ENCODE measurements around the gene LUZP2. TPM values are rescaled to one million over a fixed set of nuclear protein-coding genes. Genes with fewer than 3 reads are reported as not detected.
"Not testable (repeated sequence)": the region's sequence is repeated elsewhere in the genome, so short reads cannot be mapped to it uniquely, and the experiment has no call there.

LUZP2 gene
- polyA plus RNA-seq, 1 donor from 2014 or later = not detected

DNA sequence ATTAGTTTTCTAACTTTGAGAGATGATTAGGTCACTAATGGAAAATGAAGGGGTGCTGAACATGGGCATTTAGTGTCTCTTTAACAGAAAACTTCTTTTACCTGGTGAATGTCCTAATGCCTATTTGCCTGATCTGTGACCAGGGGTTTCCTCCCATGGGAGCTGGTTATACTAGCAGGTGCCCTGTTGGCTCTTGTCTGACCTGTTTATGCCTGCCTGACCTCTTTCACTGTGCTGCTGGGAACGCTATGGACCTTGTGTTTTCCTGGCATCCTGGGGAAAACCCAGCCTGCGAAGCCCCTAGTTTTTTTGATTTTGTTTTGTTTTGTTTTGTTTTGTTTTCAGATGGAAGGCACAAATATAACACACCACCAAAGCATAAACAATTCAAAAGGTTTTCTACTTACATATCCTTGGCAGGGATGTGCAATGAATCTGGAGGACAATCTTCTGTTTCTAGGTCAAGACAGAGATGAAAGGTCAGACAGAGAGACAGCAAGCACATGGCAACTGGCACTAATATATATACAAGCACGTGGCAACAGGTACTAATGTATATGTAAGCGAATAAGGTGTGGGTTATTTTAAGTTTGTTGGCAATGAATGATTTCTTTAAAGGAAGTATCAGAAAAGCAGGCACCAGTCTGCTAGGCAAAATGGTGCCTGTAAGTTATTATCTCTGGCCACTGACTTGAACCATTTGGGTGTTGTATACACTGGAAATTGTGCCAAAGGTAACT, 390.2 kb downstream of the LUZP2 start:
- H3K4me1 Mint-ChIP-seq = no peaks in the 10 kb centered on the region
- no peak overlapping the region for H3K27ac Mint-ChIP-seq
- H3K9me3 Mint-ChIP-seq = peaks cover 0 to 8% (median 2%) of the 10 kb centered on the region in 3 donors
- no peak overlapping the region for H3K4me3 Mint-ChIP-seq
- H3K27me3 Mint-ChIP-seq = no peaks in the 10 kb centered on the region
- no peaks in the 10 kb centered on the region for H3K36me3 Mint-ChIP-seq

DNA sequence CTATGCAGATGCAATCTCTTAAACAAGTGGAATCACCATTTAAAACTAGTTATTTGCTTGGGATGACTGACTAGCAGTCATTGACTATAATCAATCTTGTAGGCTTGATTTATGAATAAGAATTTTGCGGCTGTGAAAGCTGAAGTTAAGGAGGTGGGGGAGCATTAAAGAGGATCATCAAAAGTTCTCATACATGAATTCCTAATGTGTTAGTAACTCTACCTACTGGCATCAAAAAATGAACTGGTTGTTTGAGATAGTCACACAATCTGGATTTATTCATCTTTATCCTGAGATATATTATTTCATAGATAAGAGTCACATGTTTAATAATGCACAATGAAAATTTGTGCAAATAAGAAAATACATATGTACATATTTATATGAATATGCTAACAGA, 393.6 kb downstream of the LUZP2 start:
- Mint-ChIP-seq H3K36me3 (no peaks in the 10 kb centered on the region), H3K27ac (no peak overlapping the region), H3K9me3 (peaks cover 0 to 2% (median 2%) of the 10 kb centered on the region in 3 donors), H3K4me1 (no peaks in the 10 kb centered on the region), H3K27me3 (no peaks in the 10 kb centered on the region), H3K4me3 (no peak overlapping the region)

DNA sequence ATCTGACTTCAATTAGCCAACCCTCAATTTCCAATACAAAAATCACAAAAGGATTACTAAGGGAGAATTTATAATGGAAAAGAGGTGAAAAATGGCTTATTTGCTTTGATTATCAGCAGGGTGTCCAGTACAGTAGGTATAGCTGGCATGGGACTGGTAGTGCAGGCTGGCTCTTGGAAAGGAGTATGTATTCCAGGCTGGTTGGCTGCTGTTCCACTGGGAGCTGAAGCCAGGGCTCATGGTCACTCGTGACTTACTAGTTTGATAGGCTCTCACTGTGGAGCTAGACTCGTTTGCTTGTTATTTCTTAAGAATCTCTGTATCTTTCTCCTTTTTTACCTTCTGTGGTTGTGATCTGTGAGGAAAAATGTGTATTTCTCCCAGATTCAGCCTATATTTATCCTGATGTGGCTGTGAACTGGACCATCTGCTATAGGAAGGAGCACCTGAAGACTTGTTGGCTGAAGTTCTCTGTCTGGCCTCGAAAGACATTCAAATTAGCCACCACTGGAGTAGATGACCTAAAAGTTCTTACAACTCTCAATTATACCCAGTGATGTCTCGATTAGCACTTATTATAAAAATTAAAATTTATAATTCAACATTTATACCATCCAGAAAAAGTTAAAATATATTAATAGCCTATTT, 395.1 kb downstream of the LUZP2 start:
- not testable (repeated sequence) for H3K4me3 Mint-ChIP-seq, H3K27ac Mint-ChIP-seq, H3K27me3 Mint-ChIP-seq, H3K9me3 Mint-ChIP-seq, H3K36me3 Mint-ChIP-seq, H3K4me1 Mint-ChIP-seq

DNA sequence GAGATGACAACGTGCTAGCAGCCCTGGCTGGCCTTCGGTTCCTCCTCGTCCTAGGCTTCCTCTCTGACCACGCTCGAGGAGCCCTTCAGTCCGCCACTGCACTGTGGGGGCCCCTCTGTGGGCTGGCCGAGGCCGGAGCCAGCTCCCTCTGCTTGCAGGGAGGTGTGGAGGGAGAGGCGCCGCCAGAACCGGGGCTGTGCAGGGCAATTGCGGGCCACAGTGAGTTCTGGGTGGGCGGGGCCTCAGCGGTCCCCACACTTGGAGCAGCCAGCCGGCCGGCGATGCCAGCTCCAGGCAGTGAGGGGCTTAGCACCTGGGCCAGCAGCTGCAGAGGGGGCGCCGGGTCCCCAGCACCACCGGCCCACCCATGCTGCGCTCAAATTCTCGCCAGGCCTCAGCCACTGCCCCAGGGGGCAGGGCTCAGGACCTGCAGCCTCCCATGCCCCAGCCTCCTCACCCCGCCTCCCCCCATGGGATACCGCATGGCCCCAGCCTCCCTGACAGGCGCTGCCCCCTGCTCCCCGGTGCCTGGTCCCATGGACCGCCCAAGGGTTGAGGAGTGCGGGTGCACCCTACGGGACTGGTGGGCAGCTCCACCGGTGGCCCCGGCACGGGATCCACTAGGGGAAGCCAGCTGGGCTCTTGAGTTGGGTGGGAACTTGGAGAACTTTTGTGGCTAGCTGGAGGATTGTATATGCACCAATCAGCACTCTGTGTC, 399.4 kb downstream of the LUZP2 start:
- Mint-ChIP-seq H3K9me3 (peaks cover 0 to 5% (median 0%) of the 10 kb centered on the region in 3 donors), H3K27ac (no peak overlapping the region), H3K36me3 (no peaks in the 10 kb centered on the region), H3K4me3 (no peak overlapping the region), H3K27me3 (no peaks in the 10 kb centered on the region), H3K4me1 (peaks cover 0 to 2% (median 0%) of the 10 kb centered on the region in 3 donors)

DNA sequence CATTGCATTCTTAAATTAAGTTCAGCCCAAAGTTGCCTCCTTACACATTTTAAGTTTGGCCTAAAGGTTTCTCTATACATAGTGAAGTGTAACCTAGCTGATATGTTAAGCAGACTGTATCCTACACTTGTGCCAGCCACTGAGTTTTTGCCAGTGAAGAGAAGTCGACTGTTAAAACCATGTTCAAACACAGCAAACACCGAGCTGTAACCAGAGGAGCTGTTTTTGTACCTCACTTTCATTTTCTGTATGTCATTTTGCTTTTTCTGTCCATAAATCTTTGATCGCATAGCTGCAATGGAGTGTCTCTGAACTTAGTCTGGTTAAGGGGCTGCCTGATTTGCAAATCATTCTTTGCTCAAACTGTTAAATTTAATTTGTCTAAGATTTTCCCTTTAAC, 403.7 kb downstream of the LUZP2 start:
- no peaks in the 10 kb centered on the region for H3K27me3 Mint-ChIP-seq
- H3K36me3 Mint-ChIP-seq = no peaks in the 10 kb centered on the region
- no peak overlapping the region for H3K27ac Mint-ChIP-seq
- peaks cover 0 to 2% (median 0%) of the 10 kb centered on the region in 3 donors for H3K4me1 Mint-ChIP-seq
- peaks cover 0 to 4% (median 0%) of the 10 kb centered on the region in 3 donors for H3K9me3 Mint-ChIP-seq
- H3K4me3 Mint-ChIP-seq = no peak overlapping the region

DNA sequence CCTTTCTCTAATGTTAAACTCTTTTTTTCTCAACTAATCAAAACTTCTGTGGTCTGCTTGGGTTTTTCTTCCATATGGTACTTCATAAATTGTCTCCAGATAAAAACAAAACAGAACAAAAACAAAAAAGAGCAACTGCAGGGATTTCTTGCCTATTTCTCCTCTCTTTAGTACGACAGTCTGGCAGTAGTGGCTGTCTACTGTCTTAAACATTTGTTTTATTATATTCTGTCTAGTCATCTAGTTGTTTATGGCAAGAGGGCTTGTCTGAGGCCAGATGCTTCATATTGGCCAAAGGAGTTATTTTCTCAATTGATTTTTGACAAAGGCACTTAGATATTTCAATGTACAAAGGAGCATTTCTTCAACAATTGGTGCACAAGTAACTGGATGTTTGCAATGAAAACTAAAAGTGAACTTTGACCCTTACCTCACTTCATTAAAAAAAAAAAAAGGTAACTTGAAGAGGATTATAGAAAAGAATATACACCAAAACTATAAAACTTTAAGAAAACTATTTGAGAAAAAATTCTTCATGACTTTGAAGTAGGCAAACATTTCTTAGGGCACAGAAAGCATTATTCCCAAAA, 404.2 kb downstream of the LUZP2 start:
- Mint-ChIP-seq H3K9me3 (no peaks in the 10 kb centered on the region), H3K27me3 (no peaks in the 10 kb centered on the region), H3K4me1 (peaks cover 0 to 2% (median 0%) of the 10 kb centered on the region in 3 donors), H3K27ac (no peak overlapping the region), H3K36me3 (no peaks in the 10 kb centered on the region), H3K4me3 (no peak overlapping the region)

DNA sequence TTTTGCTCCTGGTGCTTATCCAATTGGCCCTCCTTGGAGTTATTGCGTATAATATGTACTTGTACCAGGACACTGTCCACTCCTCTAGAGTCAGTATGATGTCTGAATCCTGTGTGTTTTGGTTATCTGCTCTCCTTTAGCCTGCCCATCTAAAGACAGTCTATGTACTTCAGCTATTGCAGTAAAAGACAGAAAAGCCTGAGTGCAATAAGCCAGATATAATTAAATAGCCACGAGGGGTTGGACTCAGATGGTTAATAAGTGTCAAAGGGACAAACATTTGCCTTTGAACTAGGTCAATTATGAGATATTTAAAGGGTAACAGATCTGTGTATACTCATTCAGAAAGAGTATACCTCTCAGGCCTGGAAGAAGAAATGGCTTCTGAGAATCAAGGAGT, 406.7 kb downstream of the LUZP2 start:
- no peak overlapping the region for H3K27ac Mint-ChIP-seq
- no peaks in the 10 kb centered on the region for H3K27me3 Mint-ChIP-seq
- H3K36me3 Mint-ChIP-seq = no peaks in the 10 kb centered on the region
- H3K9me3 Mint-ChIP-seq = peaks cover 0 to 3% (median 0%) of the 10 kb centered on the region in 3 donors
- H3K4me1 Mint-ChIP-seq = peaks cover 0 to 2% (median 0%) of the 10 kb centered on the region in 3 donors
- H3K4me3 Mint-ChIP-seq = no peak overlapping the region

DNA sequence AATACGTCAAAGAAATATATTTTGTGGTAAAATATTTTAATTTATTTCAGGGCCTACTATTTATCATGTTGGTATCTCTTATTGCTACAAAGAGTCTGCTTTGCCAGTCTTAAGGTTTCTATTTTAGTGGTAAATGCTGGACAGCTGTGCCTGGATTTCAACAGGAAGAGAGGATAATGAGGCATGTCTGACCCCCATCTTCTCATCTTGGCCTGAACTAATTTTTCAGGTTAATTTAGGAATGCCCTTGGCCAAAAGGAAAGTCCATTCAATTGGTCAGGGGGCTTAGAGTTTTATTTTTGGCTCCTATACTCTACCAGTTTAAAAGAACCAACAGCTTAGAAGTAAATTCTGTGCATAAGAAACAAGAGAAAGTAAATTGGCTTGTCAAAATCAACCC, 428.2 kb downstream of the LUZP2 start:
- Mint-ChIP-seq H3K4me1 (no peaks in the 10 kb centered on the region), H3K27ac (no peak overlapping the region), H3K27me3 (no peaks in the 10 kb centered on the region), H3K36me3 (no peaks in the 10 kb centered on the region), H3K9me3 (peaks cover 0 to 13% (median 6%) of the 10 kb centered on the region in 3 donors), H3K4me3 (no peak overlapping the region)

DNA sequence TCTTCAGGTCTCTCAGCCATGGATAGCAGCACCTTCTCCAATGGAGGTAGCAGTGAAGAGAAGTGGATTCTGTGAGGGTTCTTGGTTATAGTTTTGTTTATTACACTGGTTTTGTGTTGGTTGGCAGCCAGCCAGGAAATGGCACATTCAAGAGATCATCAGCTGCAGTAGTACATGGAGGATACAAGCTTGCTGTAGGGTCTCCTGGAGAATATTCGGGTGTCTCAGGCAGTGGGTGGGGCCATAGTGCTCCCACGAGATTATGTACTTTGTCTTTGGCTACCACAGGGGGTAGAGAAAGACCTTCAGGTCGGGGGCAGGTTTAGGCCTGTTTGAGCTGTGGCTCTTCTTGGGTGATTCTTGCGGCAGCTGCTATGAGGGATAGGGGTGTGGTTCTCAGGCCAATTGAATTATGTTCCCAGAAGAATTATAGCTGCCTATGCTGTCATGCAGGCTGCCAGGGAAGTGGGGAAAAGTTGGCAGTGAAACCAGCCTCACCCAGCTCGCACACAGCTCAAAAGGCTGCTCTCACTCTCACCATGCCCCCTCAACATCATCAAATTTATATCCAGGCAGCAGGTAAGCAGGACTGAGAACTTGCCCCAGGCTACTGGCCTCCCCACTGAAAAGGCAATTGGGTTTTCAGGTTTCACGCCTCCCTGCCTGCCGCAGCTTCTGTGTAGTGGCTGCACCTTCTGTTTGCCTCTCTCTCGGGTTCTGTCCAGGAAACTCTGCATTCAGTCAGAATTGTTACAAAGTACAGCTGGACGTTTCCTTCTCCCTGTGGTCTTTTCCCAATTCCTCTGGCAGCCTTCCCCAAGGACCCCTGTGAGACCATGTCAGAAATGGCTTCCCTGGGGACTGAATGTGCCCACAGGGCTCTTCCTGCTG, 435.5 kb downstream of the LUZP2 start:
- Mint-ChIP-seq H3K36me3 (no peaks in the 10 kb centered on the region), H3K9me3 (peaks cover 0 to 8% (median 6%) of the 10 kb centered on the region in 3 donors), H3K27ac (no peak overlapping the region), H3K27me3 (no peaks in the 10 kb centered on the region), H3K4me3 (no peak overlapping the region), H3K4me1 (no peaks in the 10 kb centered on the region)

DNA sequence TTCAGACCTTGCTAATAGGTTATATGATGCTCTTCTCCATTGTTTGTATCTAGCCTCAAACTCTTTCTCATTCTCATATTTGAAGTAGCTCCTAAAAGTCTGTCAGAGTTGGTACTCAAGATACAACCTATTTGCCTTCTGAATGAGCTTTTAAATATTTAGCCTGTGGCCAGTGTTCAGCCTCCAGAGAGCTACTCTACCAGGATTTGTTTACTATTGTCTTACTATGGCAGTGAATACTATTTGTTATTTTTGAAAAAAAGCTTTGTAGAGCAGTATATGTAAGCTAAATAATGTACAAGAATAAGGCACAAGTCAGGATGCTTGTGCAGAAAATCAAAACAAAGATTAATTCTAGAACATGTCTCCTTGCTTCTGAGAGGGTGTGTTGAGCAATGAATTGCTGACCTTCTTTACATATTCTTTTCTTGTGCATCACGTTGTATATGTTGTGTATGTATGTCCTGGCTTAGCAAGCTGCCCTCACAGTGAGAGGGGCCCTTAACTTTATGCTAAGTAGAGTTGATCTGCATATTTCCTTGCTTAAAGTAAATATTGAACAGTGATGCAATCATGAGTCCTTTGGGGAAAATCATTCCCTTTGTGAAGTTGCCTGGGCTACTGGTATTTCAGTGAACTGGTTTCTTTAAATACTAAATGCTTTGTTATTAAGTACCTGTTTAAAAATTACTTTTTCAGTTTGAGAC, 438.0 kb downstream of the LUZP2 start:
- no peaks in the 10 kb centered on the region for H3K36me3 Mint-ChIP-seq
- no peak overlapping the region for H3K27ac Mint-ChIP-seq
- no peaks in the 10 kb centered on the region for H3K4me1 Mint-ChIP-seq
- H3K27me3 Mint-ChIP-seq = no peaks in the 10 kb centered on the region
- H3K9me3 Mint-ChIP-seq = peaks cover 0 to 14% (median 6%) of the 10 kb centered on the region in 3 donors
- no peak overlapping the region for H3K4me3 Mint-ChIP-seq

DNA sequence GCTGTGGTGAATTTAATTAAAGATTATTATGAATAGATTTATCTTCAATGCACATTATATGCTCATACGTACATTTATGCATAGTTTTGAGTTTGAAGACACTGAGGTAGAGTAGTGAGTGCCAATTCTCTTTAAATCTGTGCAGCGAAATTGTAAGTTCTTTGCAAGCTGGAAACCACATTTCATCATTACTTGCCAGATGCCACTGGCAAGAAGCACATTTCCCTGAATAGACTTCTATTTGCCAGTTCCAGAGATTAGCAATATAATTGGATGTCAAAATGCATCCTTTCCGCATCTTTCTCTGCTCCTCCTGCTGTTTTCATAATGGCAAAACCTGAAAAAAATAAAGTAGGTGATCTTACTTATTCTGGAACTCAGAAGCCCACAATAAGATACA, 448.0 kb downstream of the LUZP2 start:
- Mint-ChIP-seq H3K27ac (no peak overlapping the region), H3K9me3 (peaks cover 0 to 6% (median under 1%) of the 10 kb centered on the region in 3 donors), H3K27me3 (no peaks in the 10 kb centered on the region), H3K4me1 (no peaks in the 10 kb centered on the region), H3K4me3 (no peak overlapping the region), H3K36me3 (no peaks in the 10 kb centered on the region)

DNA sequence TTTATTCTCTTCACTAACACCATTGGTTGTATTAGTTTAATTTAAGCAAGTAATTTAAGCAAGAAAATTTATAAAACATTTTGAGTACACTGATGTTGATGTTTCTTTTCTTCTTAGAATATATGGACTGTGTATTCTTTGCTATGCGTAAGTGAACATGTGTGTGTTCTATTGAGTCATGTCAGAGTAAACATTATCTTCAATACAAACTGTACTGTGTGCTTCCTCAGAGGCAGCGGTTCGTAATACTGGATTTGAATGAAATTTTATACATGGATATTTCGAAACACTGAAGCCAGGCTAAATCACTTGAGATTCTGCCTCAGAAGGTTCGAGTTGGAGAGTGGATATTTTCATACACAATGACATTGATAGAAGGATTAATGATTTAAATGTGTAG, 452.6 kb downstream of the LUZP2 start:
- H3K36me3 Mint-ChIP-seq = no peaks in the 10 kb centered on the region

DNA sequence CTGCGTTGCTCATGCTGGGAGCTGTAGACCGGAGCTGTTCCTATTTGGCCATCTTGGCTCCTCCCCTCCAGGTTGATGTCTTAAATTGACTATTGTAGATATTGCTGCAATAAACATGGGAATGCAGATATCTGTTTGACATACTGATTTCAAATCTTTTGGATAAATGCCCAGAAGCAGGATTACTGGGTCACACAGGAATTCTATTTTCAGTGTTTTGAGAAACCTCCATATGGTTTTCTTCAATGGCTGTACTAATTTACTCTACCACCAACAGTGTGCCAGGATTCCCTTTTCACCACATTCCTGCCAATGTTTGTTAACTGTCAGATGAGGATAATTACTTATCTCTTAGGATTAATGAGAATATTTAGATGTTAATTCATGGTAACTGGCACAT, 467.0 kb downstream of the LUZP2 start:
- no peaks in the 10 kb centered on the region for H3K27me3 Mint-ChIP-seq
- H3K36me3 Mint-ChIP-seq = no peaks in the 10 kb centered on the region
- H3K27ac Mint-ChIP-seq = no peak overlapping the region
- H3K9me3 Mint-ChIP-seq = peaks cover 0 to 5% (median 4%) of the 10 kb centered on the region in 3 donors
- H3K4me1 Mint-ChIP-seq = no peaks in the 10 kb centered on the region
- no peak overlapping the region for H3K4me3 Mint-ChIP-seq

More for the DNA sequence above, 452.6 kb downstream of the LUZP2 start:
- no peak overlapping the region for H3K4me3 Mint-ChIP-seq
- no peaks in the 10 kb centered on the region for H3K4me1 Mint-ChIP-seq
- H3K27me3 Mint-ChIP-seq = no peaks in the 10 kb centered on the region
- no peak overlapping the region for H3K27ac Mint-ChIP-seq
- peaks cover 0 to 12% (median 2%) of the 10 kb centered on the region in 3 donors for H3K9me3 Mint-ChIP-seq

DNA sequence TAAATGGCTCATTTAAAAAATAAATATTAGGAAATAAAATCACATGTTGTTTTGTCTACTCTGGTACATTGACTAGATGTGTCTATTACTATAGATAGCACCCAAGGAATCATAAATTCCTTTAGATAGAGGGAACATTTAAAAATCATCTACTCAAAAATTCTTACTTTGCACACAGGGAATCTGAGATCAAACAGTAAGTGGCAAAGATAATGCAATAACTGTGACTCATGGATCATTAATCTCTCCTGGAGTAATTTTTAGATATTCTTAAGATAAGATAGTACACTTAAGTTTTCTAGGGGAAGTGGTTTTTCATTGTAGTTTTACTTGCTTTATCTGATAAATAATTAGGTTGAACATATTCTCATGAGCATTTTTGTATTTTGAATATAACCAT, 468.9 kb downstream of the LUZP2 start:
- no peaks in the 10 kb centered on the region for H3K4me1 Mint-ChIP-seq
- no peak overlapping the region for H3K4me3 Mint-ChIP-seq
- H3K27ac Mint-ChIP-seq = no peak overlapping the region
- no peaks in the 10 kb centered on the region for H3K27me3 Mint-ChIP-seq
- peaks cover 0 to 10% (median 4%) of the 10 kb centered on the region in 3 donors for H3K9me3 Mint-ChIP-seq
- H3K36me3 Mint-ChIP-seq = no peaks in the 10 kb centered on the region

All from IgD-negative memory B cell (primary cell).